ENCODE measurements around the gene PYCARD. TPM values are rescaled to one million over a fixed set of nuclear protein-coding genes. Genes with fewer than 3 reads are reported as not detected.

The PYCARD gene
- total and polyA plus RNA-seq, 2 donors = 55.3 to 62.7 TPM

- Histone ChIP-seq H3K9me3 (ENCODE audit: control insufficient read depth in 2 of 2, insufficient read depth in 1 of 2, low read length in 1 of 2) (no peaks in the 10 kb centered on the region), H3K4me1 (ENCODE audit: control insufficient read depth in 2 of 2, insufficient read depth in 2 of 2, low read length in 2 of 2) (peaks cover 0 to 5% of the 10 kb centered on the region in 2 donors), H3K36me3 (ENCODE audit: control insufficient read depth in 2 of 2, insufficient read depth in 2 of 2, low read length in 1 of 2) (peaks cover 83 to 86% of the 10 kb centered on the region in 2 donors), H3K27me3 (ENCODE audit: control insufficient read depth in 2 of 2, insufficient read depth in 1 of 2, low read length in 1 of 2) (no peaks in the 10 kb centered on the region), H3K27ac (ENCODE audit: low read depth in 1 of 2, low read length in 1 of 2) (no peak overlapping the region), H3K4me3 (ENCODE audit: low read length in 2 of 2) (no peak overlapping the region)
- DNase-seq (ENCODE audit: low read depth in 6 of 9, low spot score in 9 of 9) = no peak
- WGBS = 98% methylated on average over 2 of the region's 2 CpGs
Observed at GRCh38 chr16:31193874-31194273, 8.7 kb downstream of the PYCARD start.

- Histone ChIP-seq H3K27me3 (ENCODE audit: control insufficient read depth in 2 of 2, insufficient read depth in 1 of 2, low read length in 1 of 2) (no peaks in the 10 kb centered on the region), H3K36me3 (ENCODE audit: control insufficient read depth in 2 of 2, insufficient read depth in 2 of 2, low read length in 1 of 2) (peaks cover 87 to 88% of the 10 kb centered on the region in 2 donors), H3K9me3 (ENCODE audit: control insufficient read depth in 2 of 2, insufficient read depth in 1 of 2, low read length in 1 of 2) (no peaks in the 10 kb centered on the region), H3K4me3 (ENCODE audit: low read length in 2 of 2) (no peak overlapping the region), H3K27ac (ENCODE audit: low read depth in 1 of 2, low read length in 1 of 2) (no peak overlapping the region), H3K4me1 (ENCODE audit: control insufficient read depth in 2 of 2, insufficient read depth in 2 of 2, low read length in 2 of 2) (no peaks in the 10 kb centered on the region)
- no peak for DNase-seq (ENCODE audit: low read depth in 6 of 9, low spot score in 9 of 9)
- 97% methylated on average over 16 of the region's 16 CpGs for WGBS
Observed at GRCh38 chr16:31192856-31193642, 9.5 kb downstream of the PYCARD start.

- Histone ChIP-seq H3K4me1 (ENCODE audit: control insufficient read depth in 2 of 2, insufficient read depth in 2 of 2, low read length in 2 of 2) (no peaks in the 10 kb centered on the region), H3K4me3 (ENCODE audit: low read length in 2 of 2) (no peak overlapping the region), H3K9me3 (ENCODE audit: control insufficient read depth in 2 of 2, insufficient read depth in 1 of 2, low read length in 1 of 2) (no peaks in the 10 kb centered on the region), H3K27ac (ENCODE audit: low read depth in 1 of 2, low read length in 1 of 2) (no peak overlapping the region), H3K27me3 (ENCODE audit: control insufficient read depth in 2 of 2, insufficient read depth in 1 of 2, low read length in 1 of 2) (no peaks in the 10 kb centered on the region), H3K36me3 (ENCODE audit: control insufficient read depth in 2 of 2, insufficient read depth in 2 of 2, low read length in 1 of 2) (peaks cover 93 to 96% of the 10 kb centered on the region in 2 donors)
- WGBS = 96% methylated on average over 5 of the region's 5 CpGs
- no peak for DNase-seq (ENCODE audit: low read depth in 6 of 9, low spot score in 9 of 9)
Observed at GRCh38 chr16:31191697-31192428, 10.7 kb downstream of the PYCARD start.

GRCh38 chr16:31190818-31191444, 11.6 kb downstream of the PYCARD start:
- H3K4me1 ChIP-seq (ENCODE audit: control insufficient read depth in 2 of 2, insufficient read depth in 2 of 2, low read length in 2 of 2) = peaks cover 3% of the 10 kb centered on the region in 2 donors
- H3K27me3 ChIP-seq (ENCODE audit: control insufficient read depth in 2 of 2, insufficient read depth in 1 of 2, low read length in 1 of 2) = no peaks in the 10 kb centered on the region
- no peaks in the 10 kb centered on the region for H3K9me3 ChIP-seq (ENCODE audit: control insufficient read depth in 2 of 2, insufficient read depth in 1 of 2, low read length in 1 of 2)
- no peak overlapping the region for H3K27ac ChIP-seq (ENCODE audit: low read depth in 1 of 2, low read length in 1 of 2)
- peaks cover 93 to 100% of the 10 kb centered on the region in 2 donors for H3K36me3 ChIP-seq (ENCODE audit: control insufficient read depth in 2 of 2, insufficient read depth in 2 of 2, low read length in 1 of 2)
- WGBS = 98% methylated on average over 17 of the region's 17 CpGs
- no peak overlapping the region for H3K4me3 ChIP-seq (ENCODE audit: low read length in 2 of 2)
- DNase-seq (ENCODE audit: low read depth in 6 of 9, low spot score in 9 of 9) = no peak

- Histone ChIP-seq H3K4me3 (ENCODE audit: low read length in 2 of 2) (no peak overlapping the region), H3K9me3 (ENCODE audit: control insufficient read depth in 2 of 2, insufficient read depth in 1 of 2, low read length in 1 of 2) (no peaks in the 10 kb centered on the region), H3K4me1 (ENCODE audit: control insufficient read depth in 2 of 2, insufficient read depth in 2 of 2, low read length in 2 of 2) (peaks cover 4 to 10% of the 10 kb centered on the region in 2 donors), H3K36me3 (ENCODE audit: control insufficient read depth in 2 of 2, insufficient read depth in 2 of 2, low read length in 1 of 2) (peaks cover 94 to 100% of the 10 kb centered on the region in 2 donors), H3K27ac (ENCODE audit: low read depth in 1 of 2, low read length in 1 of 2) (no peak overlapping the region), H3K27me3 (ENCODE audit: control insufficient read depth in 2 of 2, insufficient read depth in 1 of 2, low read length in 1 of 2) (no peaks in the 10 kb centered on the region)
- WGBS = 98% methylated on average over 12 of the region's 12 CpGs
- no peak for DNase-seq (ENCODE audit: low read depth in 6 of 9, low spot score in 9 of 9)
Observed at GRCh38 chr16:31190061-31190460, 12.5 kb downstream of the PYCARD start.

GRCh38 chr16:31189412-31189778, 13.2 kb downstream of the PYCARD start:
- Histone ChIP-seq H3K9me3 (ENCODE audit: control insufficient read depth in 2 of 2, insufficient read depth in 1 of 2, low read length in 1 of 2) (no peaks in the 10 kb centered on the region), H3K27me3 (ENCODE audit: control insufficient read depth in 2 of 2, insufficient read depth in 1 of 2, low read length in 1 of 2) (no peaks in the 10 kb centered on the region), H3K4me1 (ENCODE audit: control insufficient read depth in 2 of 2, insufficient read depth in 2 of 2, low read length in 2 of 2) (peaks cover 4 to 13% of the 10 kb centered on the region in 2 donors), H3K4me3 (ENCODE audit: low read length in 2 of 2) (no peak overlapping the region), H3K36me3 (ENCODE audit: control insufficient read depth in 2 of 2, insufficient read depth in 2 of 2, low read length in 1 of 2) (peaks cover 96 to 99% of the 10 kb centered on the region in 2 donors), H3K27ac (ENCODE audit: low read depth in 1 of 2, low read length in 1 of 2) (no peak overlapping the region)
- DNase-seq (ENCODE audit: low read depth in 6 of 9, low spot score in 9 of 9) = no peak
- 98% methylated on average over 2 of the region's 2 CpGs for WGBS

- no peaks in the 10 kb centered on the region for H3K9me3 ChIP-seq (ENCODE audit: control insufficient read depth in 2 of 2, insufficient read depth in 1 of 2, low read length in 1 of 2)
- H3K4me1 ChIP-seq (ENCODE audit: control insufficient read depth in 2 of 2, insufficient read depth in 2 of 2, low read length in 2 of 2) = peaks cover 7 to 17% of the 10 kb centered on the region in 2 donors
- no peak overlapping the region for H3K27ac ChIP-seq (ENCODE audit: low read depth in 1 of 2, low read length in 1 of 2)
- H3K27me3 ChIP-seq (ENCODE audit: control insufficient read depth in 2 of 2, insufficient read depth in 1 of 2, low read length in 1 of 2) = no peaks in the 10 kb centered on the region
- no peak for DNase-seq (ENCODE audit: low read depth in 6 of 9, low spot score in 9 of 9)
- peaks cover 96 to 99% of the 10 kb centered on the region in 2 donors for H3K36me3 ChIP-seq (ENCODE audit: control insufficient read depth in 2 of 2, insufficient read depth in 2 of 2, low read length in 1 of 2)
- H3K4me3 ChIP-seq (ENCODE audit: low read length in 2 of 2) = no peak overlapping the region
- 97% methylated on average over 3 of the region's 3 CpGs for WGBS
Observed at GRCh38 chr16:31188450-31189411, 13.8 kb downstream of the PYCARD start.

GRCh38 chr16:31187808-31188189, 14.8 kb downstream of the PYCARD start:
- no peaks in the 10 kb centered on the region for H3K27me3 ChIP-seq (ENCODE audit: control insufficient read depth in 2 of 2, insufficient read depth in 1 of 2, low read length in 1 of 2)
- H3K4me3 ChIP-seq (ENCODE audit: low read length in 2 of 2) = no peak overlapping the region
- H3K9me3 ChIP-seq (ENCODE audit: control insufficient read depth in 2 of 2, insufficient read depth in 1 of 2, low read length in 1 of 2) = no peaks in the 10 kb centered on the region
- H3K36me3 ChIP-seq (ENCODE audit: control insufficient read depth in 2 of 2, insufficient read depth in 2 of 2, low read length in 1 of 2) = peaks cover 96 to 99% of the 10 kb centered on the region in 2 donors
- H3K4me1 ChIP-seq (ENCODE audit: control insufficient read depth in 2 of 2, insufficient read depth in 2 of 2, low read length in 2 of 2) = peaks cover 8 to 24% of the 10 kb centered on the region in 2 donors
- DNase-seq (ENCODE audit: low read depth in 6 of 9, low spot score in 9 of 9) = no peak
- WGBS = 96% methylated on average over 8 of the region's 8 CpGs
- no peak overlapping the region for H3K27ac ChIP-seq (ENCODE audit: low read depth in 1 of 2, low read length in 1 of 2)
